ENCODE measurements around the gene TAS2R13.

TAS2R13 gene

DNA sequence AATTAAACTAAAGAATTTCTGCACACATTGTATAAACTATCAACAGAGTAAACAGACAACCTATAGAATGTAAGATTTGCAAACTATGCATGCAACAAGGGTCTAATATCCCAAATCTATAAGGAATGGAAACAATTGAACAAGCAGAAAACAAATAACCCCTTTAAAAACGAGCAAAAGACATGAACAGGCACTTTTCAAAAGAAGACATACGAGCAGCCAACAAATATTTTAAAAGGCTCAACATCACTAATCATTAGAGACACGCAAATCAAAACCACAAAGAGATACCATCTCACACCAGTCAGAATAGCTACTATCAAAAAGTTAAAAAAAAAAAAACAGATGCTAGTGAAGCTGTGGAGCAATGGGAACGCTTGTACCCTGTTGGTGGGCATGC, 4.7 kb downstream of the TAS2R13 start:
- no peak for DNase-seq (ENCODE audit: low read depth)
- H3K4me3 ChIP-seq (ENCODE audit: low read depth, low read length), result no peak overlapping the region
- TF ChIP-seq, protein P1, sequence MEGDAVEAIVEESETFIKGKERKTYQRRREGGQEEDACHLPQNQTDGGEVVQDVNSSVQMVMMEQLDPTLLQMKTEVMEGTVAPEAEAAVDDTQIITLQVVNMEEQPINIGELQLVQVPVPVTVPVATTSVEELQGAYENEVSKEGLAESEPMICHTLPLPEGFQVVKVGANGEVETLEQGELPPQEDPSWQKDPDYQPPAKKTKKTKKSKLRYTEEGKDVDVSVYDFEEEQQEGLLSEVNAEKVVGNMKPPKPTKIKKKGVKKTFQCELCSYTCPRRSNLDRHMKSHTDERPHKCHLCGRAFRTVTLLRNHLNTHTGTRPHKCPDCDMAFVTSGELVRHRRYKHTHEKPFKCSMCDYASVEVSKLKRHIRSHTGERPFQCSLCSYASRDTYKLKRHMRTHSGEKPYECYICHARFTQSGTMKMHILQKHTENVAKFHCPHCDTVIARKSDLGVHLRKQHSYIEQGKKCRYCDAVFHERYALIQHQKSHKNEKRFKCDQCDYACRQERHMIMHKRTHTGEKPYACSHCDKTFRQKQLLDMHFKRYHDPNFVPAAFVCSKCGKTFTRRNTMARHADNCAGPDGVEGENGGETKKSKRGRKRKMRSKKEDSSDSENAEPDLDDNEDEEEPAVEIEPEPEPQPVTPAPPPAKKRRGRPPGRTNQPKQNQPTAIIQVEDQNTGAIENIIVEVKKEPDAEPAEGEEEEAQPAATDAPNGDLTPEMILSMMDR (IDR thresholded peaks at IDR 0.05; ENCODE audit: insufficient read depth, low read depth, low read length, missing control alignments), result no peak

DNA sequence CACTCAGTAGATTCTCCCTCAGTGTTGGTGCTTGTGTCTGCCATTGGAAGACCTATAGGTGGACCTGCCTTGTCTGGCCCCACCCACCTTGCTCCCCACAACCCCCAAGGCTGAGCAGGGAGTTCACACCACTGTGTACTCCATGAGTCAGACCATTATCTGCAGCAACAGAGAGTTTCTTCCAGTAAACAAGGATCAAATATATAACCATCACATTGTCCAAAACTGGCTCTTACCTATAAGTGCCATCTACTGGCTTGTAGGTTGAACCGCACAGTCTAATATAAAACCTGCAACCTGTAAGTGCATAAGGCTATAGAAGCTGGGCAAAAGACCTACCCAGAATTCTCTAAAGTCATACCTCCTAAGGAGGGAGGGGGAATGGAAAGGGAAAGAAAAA, 7.9 kb downstream of the TAS2R13 start:
- TF ChIP-seq, protein P1 (IDR thresholded peaks at IDR 0.05; ENCODE audit: insufficient read depth, low read depth, low read length, missing control alignments), result no peak
- DNase-seq (ENCODE audit: low read depth), result no peak
- H3K4me3 ChIP-seq (ENCODE audit: low read depth, low read length), result no peak overlapping the region

GRCh38 chr12:10900972-10901371, 8.4 kb downstream of the TAS2R13 start:
- no peak overlapping the region for H3K4me3 ChIP-seq (ENCODE audit: low read depth, low read length)
- TF ChIP-seq, protein P1 (IDR thresholded peaks at IDR 0.05; ENCODE audit: insufficient read depth, low read depth, low read length, missing control alignments), result no peak
- DNase-seq (ENCODE audit: low read depth), result no peak

DNA sequence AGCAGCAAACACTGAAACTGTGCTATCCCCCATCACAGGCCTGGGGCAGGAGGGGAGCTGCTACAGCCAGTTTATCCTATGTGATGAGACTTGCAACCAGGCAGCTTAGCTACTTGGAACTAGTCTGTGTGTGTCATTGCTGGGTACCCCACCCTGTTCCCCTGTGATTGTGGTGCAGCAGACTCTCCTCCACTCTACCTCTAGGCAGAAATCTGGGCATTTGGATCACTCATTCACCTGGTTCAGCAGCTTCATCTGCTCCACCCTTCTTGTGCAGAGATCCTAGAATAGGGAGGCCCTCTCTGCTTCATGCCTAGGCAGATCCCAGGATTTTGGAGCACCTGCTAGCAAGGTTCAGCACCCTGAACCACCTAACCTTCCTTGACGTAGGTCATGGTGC, 8.8 kb downstream of the TAS2R13 start:
- no peak for DNase-seq (ENCODE audit: low read depth)
- no peak overlapping the region for H3K4me3 ChIP-seq (ENCODE audit: low read depth, low read length)
- TF ChIP-seq, protein P1 (IDR thresholded peaks at IDR 0.05; ENCODE audit: insufficient read depth, low read depth, low read length, missing control alignments), result no peak

GRCh38 chr12:10896854-10897253, 12.5 kb downstream of the TAS2R13 start:
- DNase-seq (ENCODE audit: low read depth), result no peak
- TF ChIP-seq, protein P1 (IDR thresholded peaks at IDR 0.05; ENCODE audit: insufficient read depth, low read depth, low read length, missing control alignments), result no peak
- H3K4me3 ChIP-seq (ENCODE audit: low read depth, low read length), result no peak overlapping the region

- no peak overlapping the region for H3K4me3 ChIP-seq (ENCODE audit: low read depth, low read length)
- TF ChIP-seq, protein P1 (IDR thresholded peaks at IDR 0.05; ENCODE audit: insufficient read depth, low read depth, low read length, missing control alignments), result no peak
- DNase-seq (ENCODE audit: low read depth), result no peak
Measured at GRCh38 chr12:10891937-10892336, 17.4 kb downstream of the TAS2R13 start.

DNA sequence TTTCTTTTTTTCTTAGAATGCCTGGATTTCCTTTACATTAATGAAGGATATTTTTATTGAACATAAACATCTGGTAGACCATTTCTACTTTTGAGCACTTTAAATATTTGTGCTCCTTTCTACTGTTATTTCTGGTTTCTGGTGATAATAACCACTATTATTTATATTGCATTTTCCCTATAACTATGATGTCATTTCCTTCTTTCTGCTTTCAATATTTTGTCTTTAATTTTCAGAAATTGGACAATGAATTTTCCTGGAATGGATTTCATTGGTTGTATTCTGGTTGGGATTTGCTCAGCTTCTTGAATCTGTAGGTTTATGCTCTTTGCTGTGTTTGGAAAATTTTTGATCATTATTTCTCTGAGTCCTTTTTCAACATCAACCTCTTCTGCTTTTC, 20.1 kb downstream of the TAS2R13 start:
- H3K4me3 ChIP-seq (ENCODE audit: low read depth, low read length), result no peak overlapping the region
- TF ChIP-seq, protein P1 (IDR thresholded peaks at IDR 0.05; ENCODE audit: insufficient read depth, low read depth, low read length, missing control alignments), result no peak
- DNase-seq (ENCODE audit: low read depth), result no peak
